ENCODE data around the gene PYURF.

The PYURF gene, protein sequence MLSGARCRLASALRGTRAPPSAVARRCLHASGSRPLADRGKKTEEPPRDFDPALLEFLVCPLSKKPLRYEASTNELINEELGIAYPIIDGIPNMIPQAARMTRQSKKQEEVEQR

GRCh38 chr4:88523325-88524129, at the start of gene PYURF:
TSS of gene PYURF (minus strand) at chr4:88523776. CDS start at chr4:88523700, 76 bp downstream.
- peak; percentile 88 for DNase-seq

DNA sequence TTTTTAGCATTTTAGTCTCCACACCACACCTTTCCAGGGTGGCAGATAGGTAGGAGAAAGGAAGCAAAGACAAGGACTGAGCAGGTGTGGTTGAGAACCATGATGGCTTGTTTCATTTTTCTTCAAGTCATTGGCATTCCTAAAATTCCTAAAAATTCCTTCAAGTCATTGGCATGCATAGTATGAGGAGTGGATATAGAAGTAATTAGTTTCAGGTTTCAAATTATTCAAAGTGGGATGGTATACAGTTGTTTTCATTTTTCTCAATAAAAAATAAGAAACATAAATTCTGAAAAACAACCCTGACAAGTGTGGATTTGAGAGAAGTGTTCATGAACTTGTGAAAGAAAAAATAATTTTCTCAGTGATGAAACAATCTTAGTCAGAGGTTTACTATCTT, 46.4 kb upstream of the PYURF start:
- DNase-seq, result no peak

GRCh38 chr4:88567591-88567990, 44.0 kb upstream of the PYURF start:
- no peak for DNase-seq

DNA sequence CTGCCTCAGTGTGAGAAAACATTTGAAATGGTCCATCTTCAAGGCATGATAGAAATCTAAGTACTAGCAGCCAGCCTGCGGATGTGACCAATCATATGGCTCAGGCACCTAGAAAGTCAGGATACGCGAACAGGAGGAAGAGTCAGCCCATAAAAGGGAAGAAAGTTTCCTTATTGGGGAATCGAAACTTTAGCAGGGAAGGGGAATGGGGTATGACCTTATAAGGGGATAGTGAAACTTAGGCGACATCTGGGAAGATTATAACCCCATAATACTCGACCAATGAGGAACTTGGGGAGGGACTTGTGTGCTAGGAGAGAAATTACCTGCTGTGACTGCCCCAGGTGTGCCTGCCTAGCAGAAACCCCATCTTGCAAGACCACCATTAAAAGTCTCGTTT, 26.2 kb upstream of the PYURF start:
- peak; percentile 78 for DNase-seq

- peak; percentile 9 for DNase-seq
Observed at GRCh38 chr4:88539322-88540068, 15.9 kb upstream of the PYURF start.

- DNase-seq, result no peak
Observed at GRCh38 chr4:88537709-88538108, 14.1 kb upstream of the PYURF start.

GRCh38 chr4:88535090-88535755, 11.6 kb upstream of the PYURF start:
- no peak for DNase-seq

DNA sequence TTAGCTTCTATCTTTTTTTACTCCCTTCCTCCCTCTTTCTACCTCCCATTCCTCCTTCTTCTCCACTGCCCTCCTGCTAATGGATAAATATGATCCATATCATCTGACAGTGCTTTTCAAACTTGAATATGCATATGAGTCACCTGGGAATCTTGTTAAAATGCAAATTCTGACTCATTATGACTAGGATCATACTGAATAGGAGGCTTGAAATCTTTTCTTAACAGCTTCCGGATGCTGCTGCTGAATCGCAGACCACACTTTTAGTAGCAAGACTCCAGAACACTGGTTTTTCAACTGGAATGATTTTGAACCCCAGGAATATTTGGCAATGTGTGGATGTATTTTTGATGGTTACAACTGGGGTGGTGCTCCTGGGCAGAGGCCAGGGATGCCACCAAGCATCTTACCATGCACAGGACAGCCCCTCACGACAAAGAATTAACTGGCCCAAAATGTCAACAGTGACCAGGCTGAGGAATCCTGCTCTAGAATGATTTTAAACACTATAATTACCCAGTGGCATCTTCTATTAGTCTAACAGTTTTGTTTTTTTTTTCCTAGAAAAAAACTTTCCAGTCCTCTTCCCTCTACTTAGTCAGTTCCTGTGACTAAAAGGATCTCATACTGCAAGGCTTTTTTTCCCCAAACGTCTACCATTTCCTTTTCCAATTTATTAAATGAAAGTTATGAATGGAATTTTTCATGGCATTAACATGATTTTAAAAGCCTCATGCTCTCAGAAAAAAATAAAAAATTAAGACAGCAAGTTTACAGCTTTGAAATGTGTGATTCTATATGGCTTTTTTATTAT, 10.6 kb upstream of the PYURF start:
- no peak for DNase-seq

DNA sequence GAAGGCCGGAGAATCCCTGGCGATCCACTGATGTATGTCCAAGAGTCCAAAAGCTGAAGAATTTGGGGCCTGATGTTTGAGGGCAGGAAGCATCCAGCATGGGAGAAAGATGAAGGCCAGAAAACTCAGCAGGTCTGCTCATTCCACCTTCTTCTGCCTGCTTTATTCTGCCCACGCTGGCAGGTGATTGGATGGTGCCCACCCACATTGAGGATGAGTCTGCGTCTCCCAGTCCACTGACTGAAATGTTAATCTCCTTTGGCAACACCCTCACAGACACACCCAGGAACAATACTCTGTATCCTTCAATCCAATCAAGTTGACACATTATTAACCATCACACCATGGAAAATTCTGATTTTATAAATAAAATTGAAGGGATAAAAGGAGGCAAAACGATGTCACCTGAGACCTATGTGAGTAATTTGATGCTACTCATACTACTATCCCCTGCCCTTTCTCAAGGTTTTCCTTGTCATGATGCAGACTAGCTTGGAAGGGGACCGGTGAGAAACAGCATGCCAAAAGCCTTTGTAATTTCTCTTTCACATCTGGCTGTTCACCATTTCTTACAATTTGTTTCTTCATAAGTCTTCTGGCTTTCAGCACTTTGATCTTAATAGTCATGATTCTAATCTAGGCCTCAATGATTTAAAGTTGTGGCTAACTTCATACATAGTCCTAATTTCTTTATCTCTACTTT, 9.7 kb upstream of the PYURF start:
- DNase-seq, result no peak

DNA sequence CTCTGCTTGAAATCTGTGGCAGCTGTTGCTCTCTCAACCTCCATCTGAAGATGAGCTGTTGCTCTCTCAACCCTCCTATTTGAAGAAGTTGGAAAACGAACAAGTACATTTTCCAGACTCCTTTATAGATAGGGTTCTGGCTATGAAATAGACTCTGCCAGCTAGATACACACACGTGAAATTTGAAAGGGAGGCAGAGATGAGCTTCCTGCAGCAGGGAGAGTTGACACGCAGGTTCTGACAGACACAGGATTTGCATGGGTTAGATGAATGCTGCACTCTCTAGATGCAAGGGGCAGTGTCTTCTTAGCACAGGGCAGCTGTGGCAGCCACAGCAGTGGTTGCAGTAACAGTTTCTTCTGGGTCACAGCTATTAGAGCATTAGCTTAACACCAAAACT, 8.0 kb upstream of the PYURF start:
- DNase-seq, result no peak

DNA sequence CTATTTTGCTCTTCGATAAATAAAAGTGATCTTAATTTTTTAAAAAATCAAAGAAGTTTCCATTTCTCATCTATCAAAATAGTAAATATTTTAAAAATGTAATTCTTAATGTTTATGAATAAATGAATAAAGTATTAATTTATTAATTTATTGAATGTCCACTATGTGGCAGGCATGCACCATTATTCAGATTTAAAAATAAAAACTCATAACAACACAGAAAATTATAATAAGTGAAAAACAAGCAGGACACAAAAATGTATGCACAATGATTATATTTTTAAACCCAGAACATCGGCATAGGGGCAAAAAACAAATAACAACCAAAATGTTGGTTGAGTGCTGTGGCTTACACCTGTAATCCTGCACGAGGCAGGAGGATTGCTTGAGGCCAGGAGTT, 5.3 kb upstream of the PYURF start:
- no peak for DNase-seq

DNA sequence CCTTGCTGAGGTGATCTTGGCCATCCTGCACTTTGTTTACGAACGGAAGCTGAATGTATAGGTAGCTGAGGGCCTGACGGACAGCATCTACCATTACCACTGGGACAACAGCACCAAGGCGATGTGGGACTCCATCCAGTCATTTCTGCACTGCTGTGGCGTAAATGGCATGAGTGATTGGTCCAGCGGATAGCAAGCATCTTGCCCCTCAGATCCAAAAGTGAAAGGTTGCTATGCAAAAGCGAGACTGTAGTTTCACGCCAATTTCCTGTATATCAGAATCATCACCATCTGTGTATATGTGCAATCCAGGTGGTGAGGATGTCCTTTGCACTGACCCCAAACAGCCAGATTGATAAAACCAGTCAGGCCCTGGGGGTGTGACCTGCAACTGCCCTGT, 4.2 kb upstream of the PYURF start:
- no peak for DNase-seq

- no peak for DNase-seq
Observed at GRCh38 chr4:88526221-88526815, 2.7 kb upstream of the PYURF start.

GRCh38 chr4:88524171-88524570, 595 bp upstream of the PYURF start:
- DNase-seq, result no peak

DNA sequence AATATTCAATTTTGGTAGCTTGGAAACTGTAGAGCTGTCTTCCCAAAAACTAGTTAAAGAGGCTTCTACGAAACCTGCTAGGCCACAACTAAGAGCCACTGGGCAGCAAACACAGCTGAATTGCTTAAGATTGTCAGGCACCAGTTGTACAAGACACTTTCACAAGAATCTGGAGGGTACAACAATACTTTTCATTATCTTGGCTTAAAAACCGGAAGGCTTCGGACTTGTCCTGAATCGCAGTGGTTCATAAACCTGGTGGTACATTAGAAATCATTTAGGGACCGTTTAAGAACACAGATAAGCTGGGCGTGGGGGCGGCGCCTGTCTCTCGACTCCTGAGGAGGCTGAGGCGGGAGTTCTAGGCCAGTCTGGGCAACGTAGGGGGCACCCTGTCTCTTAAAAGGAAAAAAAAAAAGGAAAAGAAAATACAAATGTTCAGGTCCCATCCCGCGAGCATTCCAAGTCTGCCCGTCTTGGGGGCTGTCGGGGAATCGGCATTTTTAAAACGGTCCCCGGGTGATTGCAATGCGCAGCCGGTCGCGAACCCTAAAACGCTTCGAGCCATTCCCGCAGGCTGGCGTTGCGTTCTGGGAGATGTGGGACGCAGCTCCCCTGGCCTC, 763 bp downstream of the PYURF start:
- DNase-seq, result peak; percentile 49

DNA sequence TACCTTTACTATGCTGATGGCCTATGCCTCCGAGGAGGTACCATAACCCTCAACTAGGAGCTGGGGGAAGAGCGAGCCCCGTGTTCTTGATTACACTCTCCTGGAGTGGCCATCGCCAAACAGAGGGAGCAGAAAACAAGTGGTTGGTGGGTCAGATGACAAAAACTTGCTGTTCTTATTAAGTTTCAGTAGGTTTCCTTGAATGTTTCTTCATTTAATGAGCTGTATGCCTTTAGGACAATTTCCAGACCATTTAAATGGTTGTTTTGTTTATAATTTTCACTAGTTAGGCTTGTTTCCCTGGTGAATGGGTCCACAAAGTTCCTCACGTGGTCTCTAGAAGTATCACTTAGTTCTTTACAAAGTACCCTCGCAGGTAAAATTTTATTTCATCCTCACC, 4.7 kb downstream of the PYURF start:
- no peak for DNase-seq

DNA sequence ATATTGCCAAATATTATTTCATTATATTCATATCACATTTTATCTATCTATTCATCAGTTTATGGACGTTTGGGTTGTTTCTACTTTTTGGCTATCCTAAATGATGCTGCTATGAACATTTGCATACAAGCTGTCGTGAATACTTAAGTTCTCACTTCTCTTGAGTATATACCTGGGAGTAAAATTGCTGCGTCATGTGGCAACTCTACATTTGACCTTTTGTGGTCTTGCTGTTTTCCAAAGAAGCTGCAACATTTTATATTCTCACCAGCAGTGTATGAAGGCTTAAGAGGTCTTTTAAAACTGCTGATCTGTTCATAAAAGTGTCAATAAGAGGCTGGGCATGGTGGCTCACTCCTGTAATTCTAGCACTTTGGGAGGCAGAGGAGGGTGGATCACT, 5.8 kb downstream of the PYURF start:
- no peak for DNase-seq

DNA sequence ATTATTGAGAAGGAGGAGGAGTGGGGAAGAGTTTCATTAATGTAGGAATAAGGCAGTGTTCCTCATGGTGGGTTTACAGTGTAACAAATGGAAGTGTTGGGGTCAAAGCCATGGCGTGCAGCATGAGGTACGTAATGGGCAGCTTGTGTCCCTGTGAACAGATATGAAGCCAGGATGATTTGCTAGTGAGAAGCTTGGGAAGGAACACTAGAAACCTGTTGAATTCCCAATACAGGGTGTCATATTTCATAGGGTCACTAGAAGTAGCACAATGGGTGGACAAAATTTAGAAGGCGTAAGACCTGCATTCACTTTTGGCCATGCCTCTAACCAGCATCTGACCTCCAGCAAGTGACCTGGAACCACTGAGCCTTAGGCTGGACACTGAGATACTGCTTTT, 6.8 kb downstream of the PYURF start:
- no peak for DNase-seq

DNA sequence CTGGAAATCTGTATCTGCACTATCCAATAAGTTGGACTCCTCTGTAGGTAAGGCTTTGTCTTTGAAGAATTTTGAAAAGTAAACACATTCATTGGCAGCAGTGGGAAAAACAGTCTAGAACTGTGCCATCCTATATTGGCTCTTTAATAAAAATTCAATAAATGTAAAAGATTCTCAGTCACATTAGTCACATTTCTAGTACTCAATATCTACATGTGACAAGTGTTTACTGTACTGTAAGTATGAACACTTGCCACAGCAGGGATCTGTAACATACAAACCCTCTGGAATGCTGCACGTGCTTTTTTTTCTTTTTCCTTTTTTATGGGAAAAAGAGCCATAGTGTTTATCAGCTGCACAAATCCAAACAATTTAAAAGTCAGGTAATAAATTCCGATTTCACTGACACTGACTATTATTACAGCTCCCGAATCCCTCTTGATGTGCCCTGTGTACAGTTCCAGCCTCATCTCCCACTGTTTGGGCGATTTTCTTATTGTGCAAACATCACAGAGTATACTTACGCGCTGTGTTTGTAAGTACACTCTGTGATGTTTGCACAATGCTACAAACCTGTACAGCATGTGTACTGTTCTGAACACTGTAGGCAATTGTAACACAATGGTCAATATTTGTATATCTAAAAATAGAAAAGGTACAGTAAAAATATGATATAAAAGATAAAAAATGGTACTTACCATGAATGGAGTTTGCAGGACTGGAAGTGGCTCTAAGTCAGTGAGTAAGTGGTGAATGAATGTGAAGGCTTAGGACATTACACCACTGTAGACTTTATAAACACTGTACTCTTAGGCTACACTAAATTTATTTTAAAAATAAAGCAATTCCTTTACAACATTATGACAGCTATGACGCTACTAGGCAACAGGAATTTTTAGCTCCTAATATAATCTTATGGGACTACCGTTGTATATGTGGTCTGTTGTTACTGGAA, 8.7 kb downstream of the PYURF start:
- DNase-seq, result no peak

DNA sequence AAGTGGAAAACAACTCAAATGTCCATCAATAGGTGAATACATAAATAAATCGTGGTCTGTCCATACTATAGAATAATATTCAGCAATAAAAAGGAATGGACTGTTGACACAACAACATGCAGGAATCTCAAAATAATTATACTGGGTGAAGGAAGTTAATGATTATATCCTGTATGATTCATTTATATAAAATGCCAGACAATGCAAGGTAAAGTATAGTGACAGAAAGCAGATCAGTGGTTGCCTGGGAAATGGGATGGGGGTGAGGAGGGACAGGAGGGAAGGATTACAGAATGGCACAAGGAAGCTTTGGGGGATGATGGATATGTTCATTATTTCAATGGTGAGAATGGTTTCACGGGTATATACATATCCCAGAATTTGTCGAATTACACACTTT, 12.3 kb downstream of the PYURF start:
- DNase-seq, result no peak
